ENCODE results near the gene PITPNC1. TPM values are rescaled to one million over a fixed set of nuclear protein-coding genes. Genes with fewer than 3 reads are reported as not detected.
"Not testable (repeated sequence)": the region's sequence is repeated elsewhere in the genome, so short reads cannot be mapped to it uniquely, and the experiment has no call there.

PITPNC1 gene
- total and polyA plus RNA-seq, 5 donors from 2014 or later: 27.3 to 47.9 (median 39.5) TPM

GRCh38 chr17:67696347-67696746 lies 319.3 kb downstream of the PITPNC1 start:
- no peak for ATAC-seq (ENCODE audit: low read depth in 2 of 2)
- peaks cover 26% of the 10 kb centered on the region for H3K36me3 Mint-ChIP-seq
- Histone ChIP-seq H3K4me3 (ENCODE audit: low read depth, low read length) (no peak overlapping the region), H3K9me3 (ENCODE audit: control insufficient read depth in 2 of 2, low read length in 2 of 2) (no peaks in the 10 kb centered on the region), H3K27ac (ENCODE audit: insufficient read depth, low read length, poor library complexity, severe bottlenecking) (no peak overlapping the region), H3K27me3 (ENCODE audit: control insufficient read depth, insufficient read depth, low read length) (no peaks in the 10 kb centered on the region), H3K36me3 (ENCODE audit: control insufficient read depth, insufficient read depth, low read length) (peaks cover 10% of the 10 kb centered on the region), H3K4me1 (ENCODE audit: control insufficient read depth, insufficient read depth, low read length, poor library complexity, severe bottlenecking) (no peaks in the 10 kb centered on the region)
- H3K27ac Mint-ChIP-seq: no peak overlapping the region
- no peak for DNase-seq
- H3K9me3 Mint-ChIP-seq: no peaks in the 10 kb centered on the region
- no peaks in the 10 kb centered on the region for H3K27me3 Mint-ChIP-seq
- H3K4me1 Mint-ChIP-seq: peaks cover 0 to 4% (median 0%) of the 10 kb centered on the region in 4 donors
- H3K4me3 Mint-ChIP-seq: no peak overlapping the region

GRCh38 chr17:67696853-67697498 lies 319.9 kb downstream of the PITPNC1 start:
- DNase-seq (no peak), ATAC-seq (ENCODE audit: low read depth in 2 of 2) (no peak)
- Mint-ChIP-seq H3K9me3 (no peaks in the 10 kb centered on the region), H3K4me3 (no peak overlapping the region), H3K27me3 (no peaks in the 10 kb centered on the region), H3K27ac (no peak overlapping the region), H3K36me3 (peaks cover 24% of the 10 kb centered on the region), H3K4me1 (peaks cover 0 to 4% (median 0%) of the 10 kb centered on the region in 4 donors)
- no peak overlapping the region for H3K27ac ChIP-seq (ENCODE audit: insufficient read depth, low read length, poor library complexity, severe bottlenecking)
- peaks cover 10% of the 10 kb centered on the region for H3K36me3 ChIP-seq (ENCODE audit: control insufficient read depth, insufficient read depth, low read length)
- H3K4me1 ChIP-seq (ENCODE audit: control insufficient read depth, insufficient read depth, low read length, poor library complexity, severe bottlenecking): no peaks in the 10 kb centered on the region
- H3K9me3 ChIP-seq (ENCODE audit: control insufficient read depth in 2 of 2, low read length in 2 of 2): no peaks in the 10 kb centered on the region
- H3K4me3 ChIP-seq (ENCODE audit: low read depth, low read length): no peak overlapping the region
- H3K27me3 ChIP-seq (ENCODE audit: control insufficient read depth, insufficient read depth, low read length): no peaks in the 10 kb centered on the region

GRCh38 chr17:67700037-67700724 lies 323.1 kb downstream of the PITPNC1 start:
- H3K27ac ChIP-seq (ENCODE audit: insufficient read depth, low read length, poor library complexity, severe bottlenecking): no peak overlapping the region
- H3K36me3 ChIP-seq (ENCODE audit: control insufficient read depth, insufficient read depth, low read length): no peaks in the 10 kb centered on the region
- ATAC-seq (ENCODE audit: low read depth in 2 of 2) (no peak), DNase-seq (no peak)
- no peak overlapping the region for H3K4me3 Mint-ChIP-seq
- peaks cover 5% of the 10 kb centered on the region for H3K36me3 Mint-ChIP-seq
- no peaks in the 10 kb centered on the region for H3K9me3 ChIP-seq (ENCODE audit: control insufficient read depth in 2 of 2, low read length in 2 of 2)
- H3K27ac Mint-ChIP-seq: no peak overlapping the region
- H3K4me1 Mint-ChIP-seq: peaks cover 0 to 2% (median 0%) of the 10 kb centered on the region in 4 donors
- peaks cover 9% of the 10 kb centered on the region for H3K27me3 Mint-ChIP-seq
- H3K4me1 ChIP-seq (ENCODE audit: control insufficient read depth, insufficient read depth, low read length, poor library complexity, severe bottlenecking): no peaks in the 10 kb centered on the region
- H3K27me3 ChIP-seq (ENCODE audit: control insufficient read depth, insufficient read depth, low read length): no peaks in the 10 kb centered on the region
- H3K4me3 ChIP-seq (ENCODE audit: low read depth, low read length): no peak overlapping the region
- no peaks in the 10 kb centered on the region for H3K9me3 Mint-ChIP-seq

- no peak for DNase-seq
- H3K27me3 ChIP-seq (ENCODE audit: control insufficient read depth, insufficient read depth, low read length): no peaks in the 10 kb centered on the region
- peaks cover 12% of the 10 kb centered on the region for H3K27me3 Mint-ChIP-seq
These were observed 323.6 kb downstream of the PITPNC1 start for GRCh38 chr17:67700725-67701119.

GRCh38 chr17:67702861-67703260 lies 325.8 kb downstream of the PITPNC1 start:
- not testable (repeated sequence) for H3K9me3 ChIP-seq (ENCODE audit: control insufficient read depth in 2 of 2, low read length in 2 of 2); H3K4me3 Mint-ChIP-seq; H3K27me3 ChIP-seq (ENCODE audit: control insufficient read depth, insufficient read depth, low read length); H3K36me3 Mint-ChIP-seq; H3K27ac Mint-ChIP-seq; H3K4me3 ChIP-seq (ENCODE audit: low read depth, low read length); H3K9me3 Mint-ChIP-seq; H3K4me1 ChIP-seq (ENCODE audit: control insufficient read depth, insufficient read depth, low read length, poor library complexity, severe bottlenecking); H3K27ac ChIP-seq (ENCODE audit: insufficient read depth, low read length, poor library complexity, severe bottlenecking); H3K36me3 ChIP-seq (ENCODE audit: control insufficient read depth, insufficient read depth, low read length); H3K4me1 Mint-ChIP-seq; DNase-seq; ATAC-seq (ENCODE audit: low read depth in 2 of 2)
- peaks cover 20% of the 10 kb centered on the region for H3K27me3 Mint-ChIP-seq

More at GRCh38 chr17:67700725-67701119, 323.6 kb downstream of the PITPNC1 start:
- no peaks in the 10 kb centered on the region for H3K4me1 ChIP-seq (ENCODE audit: control insufficient read depth, insufficient read depth, low read length, poor library complexity, severe bottlenecking)
- peaks cover 5% of the 10 kb centered on the region for H3K36me3 Mint-ChIP-seq
- H3K9me3 Mint-ChIP-seq: no peaks in the 10 kb centered on the region
- no peak overlapping the region for H3K27ac ChIP-seq (ENCODE audit: insufficient read depth, low read length, poor library complexity, severe bottlenecking)
- H3K36me3 ChIP-seq (ENCODE audit: control insufficient read depth, insufficient read depth, low read length): no peaks in the 10 kb centered on the region
- H3K27ac Mint-ChIP-seq: no peak overlapping the region
- no peak overlapping the region for H3K4me3 Mint-ChIP-seq
- no peaks in the 10 kb centered on the region for H3K9me3 ChIP-seq (ENCODE audit: control insufficient read depth in 2 of 2, low read length in 2 of 2)
- no peak overlapping the region for H3K4me3 ChIP-seq (ENCODE audit: low read depth, low read length)
- peaks cover 0 to 2% (median 0%) of the 10 kb centered on the region in 4 donors for H3K4me1 Mint-ChIP-seq
- no peak for ATAC-seq (ENCODE audit: low read depth in 2 of 2)

- Mint-ChIP-seq H3K27ac (no peak overlapping the region), H3K27me3 (peaks cover 32% of the 10 kb centered on the region), H3K36me3 (no peaks in the 10 kb centered on the region), H3K4me1 (no peaks in the 10 kb centered on the region), H3K4me3 (no peak overlapping the region), H3K9me3 (peaks cover 0 to 2% (median 0%) of the 10 kb centered on the region in 7 donors)
- H3K9me3 ChIP-seq (ENCODE audit: control insufficient read depth in 2 of 2, low read length in 2 of 2): no peaks in the 10 kb centered on the region
- no peaks in the 10 kb centered on the region for H3K4me1 ChIP-seq (ENCODE audit: control insufficient read depth, insufficient read depth, low read length, poor library complexity, severe bottlenecking)
- ATAC-seq (ENCODE audit: low read depth in 2 of 2) (no peak), DNase-seq (no peak)
- no peaks in the 10 kb centered on the region for H3K36me3 ChIP-seq (ENCODE audit: control insufficient read depth, insufficient read depth, low read length)
- no peak overlapping the region for H3K4me3 ChIP-seq (ENCODE audit: low read depth, low read length)
- no peaks in the 10 kb centered on the region for H3K27me3 ChIP-seq (ENCODE audit: control insufficient read depth, insufficient read depth, low read length)
- no peak overlapping the region for H3K27ac ChIP-seq (ENCODE audit: insufficient read depth, low read length, poor library complexity, severe bottlenecking)
These were observed 330.4 kb downstream of the PITPNC1 start for GRCh38 chr17:67707442-67707841.

GRCh38 chr17:67708378-67708777 lies 331.3 kb downstream of the PITPNC1 start:
- ATAC-seq (ENCODE audit: low read depth in 2 of 2) (no peak), DNase-seq (no peak)
- Mint-ChIP-seq H3K4me1 (no peaks in the 10 kb centered on the region), H3K4me3 (no peak overlapping the region), H3K27ac (no peak overlapping the region), H3K36me3 (peaks cover 3% of the 10 kb centered on the region), H3K27me3 (peaks cover 32% of the 10 kb centered on the region), H3K9me3 (peaks cover 0 to 2% (median 0%) of the 10 kb centered on the region in 7 donors)
- Histone ChIP-seq H3K4me1 (ENCODE audit: control insufficient read depth, insufficient read depth, low read length, poor library complexity, severe bottlenecking) (no peaks in the 10 kb centered on the region), H3K4me3 (ENCODE audit: low read depth, low read length) (no peak overlapping the region), H3K27me3 (ENCODE audit: control insufficient read depth, insufficient read depth, low read length) (no peaks in the 10 kb centered on the region), H3K36me3 (ENCODE audit: control insufficient read depth, insufficient read depth, low read length) (no peaks in the 10 kb centered on the region), H3K27ac (ENCODE audit: insufficient read depth, low read length, poor library complexity, severe bottlenecking) (no peak overlapping the region), H3K9me3 (ENCODE audit: control insufficient read depth in 2 of 2, low read length in 2 of 2) (no peaks in the 10 kb centered on the region)

GRCh38 chr17:67711916-67712315 lies 334.8 kb downstream of the PITPNC1 start:
- no peak for DNase-seq
- Mint-ChIP-seq H3K4me1 (peaks cover 0 to 4% (median 2%) of the 10 kb centered on the region in 4 donors), H3K4me3 (peak overlapping the region in 1 of 4 donors; percentile 34), H3K9me3 (peaks cover 0 to 2% (median 0%) of the 10 kb centered on the region in 7 donors), H3K27me3 (peaks cover 16% of the 10 kb centered on the region), H3K36me3 (peaks cover 4% of the 10 kb centered on the region), H3K27ac (no peak overlapping the region)
- H3K27ac ChIP-seq (ENCODE audit: insufficient read depth, low read length, poor library complexity, severe bottlenecking): no peak overlapping the region
- no peak overlapping the region for H3K4me3 ChIP-seq (ENCODE audit: low read depth, low read length)
- H3K4me1 ChIP-seq (ENCODE audit: control insufficient read depth, insufficient read depth, low read length, poor library complexity, severe bottlenecking): peaks cover 3% of the 10 kb centered on the region
- no peaks in the 10 kb centered on the region for H3K27me3 ChIP-seq (ENCODE audit: control insufficient read depth, insufficient read depth, low read length)
- peak in 1 of 2 donors; percentile 22 for ATAC-seq (ENCODE audit: low read depth in 2 of 2)
- no peaks in the 10 kb centered on the region for H3K9me3 ChIP-seq (ENCODE audit: control insufficient read depth in 2 of 2, low read length in 2 of 2)
- H3K36me3 ChIP-seq (ENCODE audit: control insufficient read depth, insufficient read depth, low read length): no peaks in the 10 kb centered on the region

Data from CD4-positive, CD25-positive, alpha-beta regulatory T cell (primary cell).